COLO668 (cell line): Measurements from ENCODE around the gene NOTUM.
A peak's percentile ranks its signal among the peaks of the same experiment; 100 is the strongest.

Source experiments
- DNase-seq: peaks from one replicate; lab custom pipeline; 2025; ENCODE audit not compliant: unreplicated experiment; lab: John Stamatoyannopoulos, UW

NOTUM gene

GRCh38 chr17:81912441-81913309 lies 48.3 kb downstream of the NOTUM start:
- peak; percentile 63 for DNase-seq

GRCh38 chr17:81911969-81912368 lies 49.0 kb downstream of the NOTUM start:
- DNase-seq = no peak

- DNase-seq = peak; percentile 93
Observed at GRCh38 chr17:81911277-81911961, 49.6 kb downstream of the NOTUM start, which contains the start of gene PCYT2. Gene PCYT2, minus strand, starts transcription at chr17:81911399. Its CDS starts 44 bp downstream, at chr17:81911355.

GRCh38 chr17:81910840-81911276 lies 50.1 kb downstream of the NOTUM start:
- peak; percentile 38 for DNase-seq

DNA sequence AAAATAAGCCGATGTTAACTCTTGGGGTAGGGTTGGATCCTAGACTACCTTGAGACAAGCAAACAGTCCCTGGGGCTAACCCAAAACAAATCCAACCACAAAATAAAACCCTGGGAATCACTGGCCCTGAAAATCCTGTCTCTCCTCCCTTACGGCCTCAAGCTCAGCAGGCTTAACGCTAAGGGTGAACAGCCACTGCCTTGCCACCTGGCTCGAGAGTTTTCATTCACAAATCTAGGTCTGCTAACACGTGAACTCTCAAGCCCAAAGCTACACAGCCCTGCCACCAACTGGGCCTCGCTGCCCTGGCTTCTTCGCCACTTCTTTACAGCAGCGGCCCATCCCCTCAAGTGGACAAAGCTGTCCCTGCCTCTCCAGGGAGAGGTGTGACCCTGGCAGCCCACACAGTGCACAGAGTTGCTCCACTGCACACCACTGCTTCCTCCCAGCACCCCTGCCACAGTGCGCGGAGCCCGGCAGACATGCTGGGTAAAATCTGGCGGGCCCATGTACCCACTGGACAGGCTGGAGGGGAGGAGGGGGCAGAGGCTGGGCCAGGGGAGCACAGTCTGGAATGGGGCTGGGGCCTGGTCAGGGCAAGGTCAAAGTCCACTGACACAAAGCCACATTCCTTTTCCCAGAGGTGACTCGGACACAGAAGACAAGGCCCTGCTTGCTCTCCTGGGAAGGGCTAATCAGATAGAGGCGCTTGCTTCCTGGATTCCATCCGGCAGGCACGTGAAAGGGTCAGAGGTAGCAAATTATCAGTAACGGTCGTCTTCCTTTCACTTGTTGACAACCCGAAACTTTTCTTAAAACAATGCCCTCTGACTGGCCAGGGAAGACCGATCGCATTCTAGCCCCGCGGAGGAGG lies 50.8 kb downstream of the NOTUM start:
- peak; percentile 21 for DNase-seq

DNA sequence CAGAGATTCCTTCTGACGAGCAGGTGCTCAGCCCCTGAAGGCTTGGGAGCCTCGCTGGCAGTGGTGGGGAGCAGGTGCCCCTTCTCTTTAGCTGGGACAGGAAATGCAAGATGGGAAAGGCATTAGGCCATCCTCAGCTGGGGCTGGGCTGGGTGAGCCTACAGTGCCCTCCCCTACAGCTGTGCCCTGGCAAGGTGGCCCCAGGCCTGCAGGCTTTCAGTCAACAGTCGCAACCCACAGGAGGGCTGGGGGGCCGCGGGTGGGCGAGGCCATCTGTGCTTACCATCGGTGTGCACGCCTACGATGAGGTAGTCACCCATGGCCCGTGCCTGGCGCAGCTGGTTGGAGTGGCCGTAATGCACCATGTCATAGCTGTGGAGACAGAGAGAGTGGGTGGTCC lies 51.8 kb downstream of the NOTUM start:
- DNase-seq = no peak

DNA sequence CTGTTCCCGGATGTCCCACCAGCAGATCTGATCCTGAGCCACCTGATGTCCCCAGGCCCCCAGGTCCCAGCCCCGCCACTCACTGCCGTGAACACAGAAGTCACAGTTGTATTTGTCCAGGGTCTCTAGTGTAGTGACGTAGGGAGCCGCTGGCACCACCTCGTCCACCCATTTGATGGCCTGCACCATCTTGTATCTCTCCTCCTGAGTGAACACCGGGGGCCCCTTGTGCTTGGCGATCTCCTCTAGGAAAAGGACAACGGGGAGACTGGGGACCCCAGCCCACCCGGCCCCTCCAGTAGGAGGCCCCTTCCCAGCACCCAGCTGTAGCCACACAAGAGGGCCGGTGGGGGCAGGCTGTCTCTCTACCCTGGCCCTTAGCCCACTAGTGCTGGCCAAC lies 52.2 kb downstream of the NOTUM start:
- no peak for DNase-seq

- DNase-seq = no peak
Observed at GRCh38 chr17:81907219-81908145, 53.5 kb downstream of the NOTUM start.

DNA sequence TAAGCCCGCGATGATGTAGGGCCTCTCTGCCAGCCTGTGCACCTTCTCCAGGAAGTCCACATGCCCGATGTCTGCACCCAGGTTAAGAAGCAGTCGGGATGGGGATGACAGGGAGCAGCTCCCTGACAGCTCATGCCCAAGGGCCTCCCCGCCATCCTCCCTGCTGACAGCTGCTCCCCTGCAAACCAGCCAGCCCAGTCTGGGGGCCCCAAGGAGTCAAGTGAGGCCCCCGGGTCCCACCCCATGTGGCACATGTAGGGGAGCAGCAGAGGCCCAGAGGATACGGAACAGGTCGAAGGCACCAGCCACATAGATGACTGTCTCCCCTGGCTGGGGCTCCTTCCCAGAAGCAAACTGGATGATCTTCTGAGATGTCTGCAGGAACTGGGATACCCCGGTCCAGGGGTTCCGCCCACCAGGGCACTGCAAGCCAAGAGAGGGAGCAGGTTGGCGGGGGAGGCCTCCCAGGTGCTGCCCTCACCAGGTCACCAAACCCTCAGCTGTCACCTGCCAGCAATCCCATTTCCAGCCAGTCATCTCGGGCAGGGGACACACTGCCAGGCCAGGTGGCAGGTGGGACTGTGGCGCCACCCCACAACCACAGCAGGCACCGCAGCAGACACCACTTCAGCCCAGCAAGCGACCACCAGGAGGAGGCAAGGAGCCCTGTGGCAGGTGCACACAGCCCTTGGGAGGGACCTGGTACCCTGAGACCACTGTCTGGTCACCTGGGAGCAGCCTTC lies 54.3 kb downstream of the NOTUM start:
- DNase-seq = peak; percentile 30

DNA sequence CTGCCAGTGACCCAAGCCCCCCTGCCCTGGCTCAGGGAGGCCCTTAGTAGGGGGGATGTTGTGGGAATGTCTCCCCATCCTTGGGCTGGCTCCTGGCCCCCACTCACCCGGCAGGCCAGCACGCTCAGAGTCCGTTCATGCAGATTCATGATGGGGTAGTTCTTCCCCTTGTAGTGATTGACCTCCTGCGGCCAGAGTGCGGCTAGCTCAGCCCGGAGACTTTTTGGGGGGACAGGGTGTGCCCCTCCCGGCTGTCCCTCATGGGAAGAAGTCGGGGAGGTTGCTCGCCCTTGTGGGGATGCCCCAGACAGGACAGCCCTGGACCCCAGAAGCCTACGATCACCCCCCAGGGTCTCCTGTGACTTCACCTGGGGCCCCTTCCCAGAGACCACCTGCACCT lies 55.0 kb downstream of the NOTUM start:
- no peak for DNase-seq

DNA sequence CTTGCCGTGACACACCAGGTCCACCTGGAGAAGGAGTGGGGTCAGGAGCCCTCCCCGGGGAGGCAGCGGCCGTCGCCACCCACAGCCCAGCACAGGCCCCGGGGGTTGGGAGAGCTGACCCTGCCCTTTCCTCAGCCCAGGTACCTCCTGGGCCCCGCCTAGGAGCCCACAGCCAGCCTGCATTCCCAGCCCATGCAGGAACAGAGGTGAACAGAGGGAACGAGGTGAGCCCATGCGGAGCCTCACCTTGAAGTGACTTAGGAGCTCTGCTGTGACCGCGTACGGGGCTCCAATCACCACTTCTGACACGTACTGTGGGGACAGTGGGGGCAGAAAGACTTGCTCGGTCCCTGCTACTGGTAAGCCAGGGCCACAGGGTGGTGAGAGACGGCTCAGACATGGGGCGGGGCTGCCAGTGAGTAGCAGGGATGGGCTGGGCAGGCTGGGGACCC lies 55.5 kb downstream of the NOTUM start:
- no peak for DNase-seq

DNA sequence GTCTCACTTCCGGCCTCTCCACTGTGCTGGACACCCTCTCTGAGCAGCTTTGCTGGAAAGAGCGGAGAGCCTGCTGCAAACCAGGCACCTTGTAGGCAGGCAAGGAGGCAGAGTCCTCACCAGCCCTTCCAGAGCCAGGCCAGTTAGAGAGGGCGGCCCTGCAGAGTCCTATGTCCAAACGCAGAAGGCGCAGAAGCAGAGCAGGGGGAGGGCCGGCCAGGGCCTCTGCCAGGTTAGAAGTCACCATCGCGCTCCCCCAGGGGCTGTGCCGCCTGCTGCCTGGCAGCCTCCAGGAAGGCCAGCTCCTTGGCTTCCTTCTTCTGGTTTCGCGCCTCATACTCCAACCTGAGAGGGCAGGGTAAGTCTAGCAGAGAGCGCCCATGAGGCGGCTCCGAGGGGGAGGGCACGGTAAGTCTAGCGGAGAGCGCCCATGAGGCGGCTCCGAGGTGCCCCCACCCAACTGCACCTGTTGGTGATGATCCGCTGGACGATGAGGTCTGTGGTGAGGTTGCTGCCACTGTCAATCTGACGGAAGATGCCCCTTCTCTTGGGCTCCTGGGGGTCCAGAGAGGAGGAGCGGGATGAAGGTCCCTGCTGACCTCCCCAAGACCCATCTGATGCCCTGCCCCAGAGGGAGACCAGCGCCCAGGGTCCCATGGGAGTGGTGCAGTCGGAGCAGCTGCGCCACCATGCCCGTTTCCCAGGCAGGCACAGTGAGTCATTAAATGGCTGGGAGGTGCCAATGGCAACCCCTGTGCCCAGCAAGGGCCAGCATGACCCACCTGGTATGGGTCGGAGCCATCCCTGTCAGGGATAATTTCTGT lies 56.2 kb downstream of the NOTUM start:
- no peak for DNase-seq

DNA sequence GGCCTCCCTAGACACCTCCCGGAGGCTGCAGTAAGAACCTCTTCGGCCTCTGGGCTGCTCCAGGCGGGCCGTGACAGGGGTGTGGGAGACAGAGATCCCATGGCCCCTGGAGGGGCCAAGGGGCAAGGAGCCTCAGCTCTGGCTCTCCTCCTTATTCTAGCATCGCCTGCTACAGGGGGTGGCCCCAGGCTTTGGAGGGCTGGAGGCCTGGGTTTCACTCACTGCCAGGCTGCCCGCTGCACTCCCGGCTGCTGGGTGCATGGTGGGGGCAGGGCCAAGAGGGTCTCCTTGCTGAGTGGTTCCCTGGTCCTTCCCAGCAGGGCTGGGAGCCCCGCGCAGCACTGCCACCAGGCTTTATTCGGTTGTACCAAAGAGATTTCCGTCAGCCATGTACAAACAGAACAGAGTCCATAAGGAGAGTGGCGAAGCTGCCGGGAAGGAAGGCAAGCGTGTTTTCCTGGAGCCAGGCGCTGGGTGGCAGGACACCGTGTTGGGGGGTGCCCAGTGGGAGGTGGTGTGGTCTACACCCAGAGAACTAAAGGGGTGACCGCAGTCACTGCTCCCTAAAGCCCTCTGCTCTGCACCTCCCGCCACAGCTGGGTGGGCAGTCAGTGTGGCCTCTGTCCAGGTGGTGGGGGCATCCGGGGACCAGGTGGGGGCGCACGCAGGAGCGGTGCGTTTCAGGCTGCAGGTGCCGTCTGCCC lies 56.9 kb downstream of the NOTUM start:
- DNase-seq = no peak

DNA sequence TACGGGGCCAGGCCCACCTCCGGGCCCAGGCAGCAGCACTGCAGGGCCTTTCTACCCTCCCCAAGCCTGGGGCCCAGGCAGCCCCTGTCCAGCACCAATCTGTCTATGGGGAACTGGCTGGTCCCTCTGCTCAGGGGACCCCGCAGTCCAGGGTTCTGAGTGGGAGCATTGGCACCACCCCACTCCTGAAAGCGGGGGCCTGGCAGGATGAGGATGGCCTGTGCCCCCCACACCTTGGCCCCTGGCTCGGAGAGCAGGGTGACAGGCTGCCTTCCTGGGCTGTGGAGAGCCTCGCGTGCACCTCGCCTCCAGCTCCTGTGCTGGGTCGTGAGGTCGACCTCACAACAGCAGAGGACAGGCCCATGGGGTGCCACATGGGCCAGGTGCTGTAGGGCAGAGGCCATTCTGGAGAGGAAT lies 57.6 kb downstream of the NOTUM start:
- DNase-seq = no peak

- DNase-seq = no peak
Observed at GRCh38 chr17:81902653-81903414, 58.2 kb downstream of the NOTUM start.
